ENCODE results near the gene GID4. TPM values are rescaled to one million over a fixed set of nuclear protein-coding genes. Genes with fewer than 3 reads are reported as not detected.
A peak's percentile ranks its signal among the peaks of the same experiment; 100 is the strongest.

Gene GID4
- total RNA-seq, 1 experiment from 2014 or later: 11.4 TPM

DNA sequence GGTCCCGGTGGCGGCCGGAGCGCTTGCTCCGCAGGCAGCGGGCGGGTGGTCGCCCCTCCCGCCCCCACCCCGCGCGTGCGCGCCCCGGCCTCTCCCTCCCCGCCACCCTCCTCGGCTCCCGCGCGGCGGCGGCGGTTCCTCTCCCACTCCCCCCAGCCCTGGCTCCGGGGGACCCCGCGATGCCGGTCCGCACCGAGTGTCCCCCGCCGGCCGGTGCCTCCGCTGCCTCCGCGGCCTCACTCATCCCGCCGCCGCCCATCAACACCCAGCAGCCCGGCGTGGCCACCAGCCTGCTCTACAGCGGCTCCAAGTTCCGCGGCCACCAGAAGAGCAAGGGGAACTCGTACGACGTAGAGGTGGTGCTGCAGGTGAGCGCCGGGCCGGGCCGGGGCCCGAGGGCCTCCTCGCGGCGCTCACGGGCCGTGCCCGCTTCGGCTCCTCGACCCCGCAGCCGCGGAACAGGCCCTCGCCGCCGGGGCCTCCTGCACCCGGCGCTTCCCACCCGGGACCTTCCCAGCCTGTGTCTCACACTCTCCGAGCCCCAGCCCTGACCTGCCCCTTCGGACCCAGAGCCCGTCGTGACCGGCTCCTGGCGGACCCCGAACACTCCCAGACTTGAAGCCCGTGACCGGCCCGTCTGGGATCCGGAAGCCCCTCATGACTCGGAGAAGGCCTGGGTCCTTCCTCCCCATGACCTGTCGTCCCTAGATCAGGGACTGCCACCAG, 490 bp downstream of the GID4 start:
- no peak overlapping the region for H3K18ac ChIP-seq (ENCODE audit: insufficient read length, low read depth, low read length)
- no peak overlapping the region for H4K5ac ChIP-seq (ENCODE audit: insufficient read length, low read depth, low read length)
- no peak overlapping the region for H2BK120ac ChIP-seq (ENCODE audit: low read depth, low read length, poor library complexity, severe bottlenecking)
- no peak overlapping the region for H3K4ac ChIP-seq (ENCODE audit: low read depth, low read length)
- H3K4me1 ChIP-seq (ENCODE audit: insufficient read depth, low read length): no peaks in the 10 kb centered on the region; the same call in 1 of the 2 replicates
- peak overlapping the region; percentile 9 for H3K9ac ChIP-seq (ENCODE audit: extremely low read depth, insufficient read length, low read length)
- H3K4me2 ChIP-seq (ENCODE audit: insufficient read depth, insufficient read length, low read length): peak overlapping the region; percentile 86
- H3K27ac Mint-ChIP-seq: peak overlapping the region in 2 of 3 experiments; percentile 34 to 68; a peak in 3 of 7 replicates
- no peak overlapping the region for H2BK20ac ChIP-seq (ENCODE audit: low read depth, low read length, poor library complexity, severe bottlenecking)
- TF ChIP-seq, protein P1, sequence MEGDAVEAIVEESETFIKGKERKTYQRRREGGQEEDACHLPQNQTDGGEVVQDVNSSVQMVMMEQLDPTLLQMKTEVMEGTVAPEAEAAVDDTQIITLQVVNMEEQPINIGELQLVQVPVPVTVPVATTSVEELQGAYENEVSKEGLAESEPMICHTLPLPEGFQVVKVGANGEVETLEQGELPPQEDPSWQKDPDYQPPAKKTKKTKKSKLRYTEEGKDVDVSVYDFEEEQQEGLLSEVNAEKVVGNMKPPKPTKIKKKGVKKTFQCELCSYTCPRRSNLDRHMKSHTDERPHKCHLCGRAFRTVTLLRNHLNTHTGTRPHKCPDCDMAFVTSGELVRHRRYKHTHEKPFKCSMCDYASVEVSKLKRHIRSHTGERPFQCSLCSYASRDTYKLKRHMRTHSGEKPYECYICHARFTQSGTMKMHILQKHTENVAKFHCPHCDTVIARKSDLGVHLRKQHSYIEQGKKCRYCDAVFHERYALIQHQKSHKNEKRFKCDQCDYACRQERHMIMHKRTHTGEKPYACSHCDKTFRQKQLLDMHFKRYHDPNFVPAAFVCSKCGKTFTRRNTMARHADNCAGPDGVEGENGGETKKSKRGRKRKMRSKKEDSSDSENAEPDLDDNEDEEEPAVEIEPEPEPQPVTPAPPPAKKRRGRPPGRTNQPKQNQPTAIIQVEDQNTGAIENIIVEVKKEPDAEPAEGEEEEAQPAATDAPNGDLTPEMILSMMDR (conservative IDR thresholded peaks at IDR 0.05): no peak
- no peak overlapping the region for H4K8ac ChIP-seq (replicated peaks; ENCODE audit: insufficient read length, low read depth, low read length)
- H3K4me1 Mint-ChIP-seq: peaks cover 30 to 35% of the 10 kb centered on the region in 2 experiments
- peak; percentile 67 for DNase-seq
- H3K9me3 ChIP-seq (ENCODE audit: control insufficient read depth, low read depth, low read length): no peaks in the 10 kb centered on the region
- peaks cover 4% of the 10 kb centered on the region for H3K27me3 Mint-ChIP-seq (ENCODE audit: low read depth)
- no peak overlapping the region for H2AFZ ChIP-seq (ENCODE audit: low read length)
- H3K56ac ChIP-seq (ENCODE audit: insufficient read length, low read depth, low read length): no peak overlapping the region
- no peak overlapping the region for H3T11ph ChIP-seq (ENCODE audit: low read length)
- H3K79me1 ChIP-seq (ENCODE audit: insufficient read depth, low read depth, low read length, poor library complexity, severe bottlenecking): no peaks in the 10 kb centered on the region
- H3K23ac ChIP-seq (ENCODE audit: insufficient read length, low read depth, low read length): no peak overlapping the region
- no peaks in the 10 kb centered on the region; a peak in 2 of 5 replicates for H3K9me3 Mint-ChIP-seq
- H2BK12ac ChIP-seq (ENCODE audit: insufficient read length, low read depth, low read length): no peak overlapping the region
- peaks cover 12% of the 10 kb centered on the region for H3K23me2 ChIP-seq (ENCODE audit: insufficient read length, low read depth, low read length, poor library complexity, severe bottlenecking)
- peaks cover 0 to 2% (median 0%) of the 10 kb centered on the region in 3 experiments; a peak in 2 of 7 replicates for H3K36me3 Mint-ChIP-seq (ENCODE audit: insufficient read depth in 1 of 3, low read depth in 3 of 3)
- H3K79me2 ChIP-seq (ENCODE audit: insufficient read depth, low read length): no peaks in the 10 kb centered on the region
- peak overlapping the region; percentile 58; the same call in 1 of the 2 replicates for H3K14ac ChIP-seq (ENCODE audit: insufficient read depth, low read length)
- H2BK5ac ChIP-seq (ENCODE audit: insufficient read length, low read length): no peak overlapping the region
- H4K20me1 ChIP-seq (ENCODE audit: control insufficient read depth, insufficient read depth, insufficient read length): no peaks in the 10 kb centered on the region
- peak overlapping the region; percentile 86 to 97 for H3K4me3 Mint-ChIP-seq
- WGBS (ENCODE audit: extremely low coverage, insufficient read length, low lambda C conversion rate): no CpG with 5 or more reads among the region's 81 CpGs
- H2AK5ac ChIP-seq (ENCODE audit: insufficient read length, low read length): no peak overlapping the region
- no peak overlapping the region for H2BK15ac ChIP-seq (ENCODE audit: low read depth, low read length)
- H3K27me3 ChIP-seq (ENCODE audit: insufficient read depth, low read length): no peaks in the 10 kb centered on the region
- no peak overlapping the region for H3K27ac ChIP-seq (ENCODE audit: insufficient read length, low read depth, low read length)
- no peak overlapping the region for H4K91ac ChIP-seq (ENCODE audit: insufficient read length, low read depth, low read length)
